WI38 (cell line): ENCODE measurements around the gene UBAC2.
A peak's percentile ranks its signal among the peaks of the same experiment; 100 is the strongest.

Source experiments
- H3K4me3 ChIP-seq: 2 replicates; pipeline ENCODE4 v1.5.1; 2011; ENCODE audit warnings: low read depth, mild to moderate bottlenecking, control low read depth, low read length
- TF ChIP-seq, protein P1 (sequence below): IDR thresholded peaks from 2 replicates; pipeline ENCODE4 v1.5.1; 2012; ENCODE audit warnings: low read depth, mild to moderate bottlenecking, control low read depth, low read length

The UBAC2 gene, protein sequence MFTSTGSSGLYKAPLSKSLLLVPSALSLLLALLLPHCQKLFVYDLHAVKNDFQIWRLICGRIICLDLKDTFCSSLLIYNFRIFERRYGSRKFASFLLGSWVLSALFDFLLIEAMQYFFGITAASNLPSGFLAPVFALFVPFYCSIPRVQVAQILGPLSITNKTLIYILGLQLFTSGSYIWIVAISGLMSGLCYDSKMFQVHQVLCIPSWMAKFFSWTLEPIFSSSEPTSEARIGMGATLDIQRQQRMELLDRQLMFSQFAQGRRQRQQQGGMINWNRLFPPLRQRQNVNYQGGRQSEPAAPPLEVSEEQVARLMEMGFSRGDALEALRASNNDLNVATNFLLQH

DNA sequence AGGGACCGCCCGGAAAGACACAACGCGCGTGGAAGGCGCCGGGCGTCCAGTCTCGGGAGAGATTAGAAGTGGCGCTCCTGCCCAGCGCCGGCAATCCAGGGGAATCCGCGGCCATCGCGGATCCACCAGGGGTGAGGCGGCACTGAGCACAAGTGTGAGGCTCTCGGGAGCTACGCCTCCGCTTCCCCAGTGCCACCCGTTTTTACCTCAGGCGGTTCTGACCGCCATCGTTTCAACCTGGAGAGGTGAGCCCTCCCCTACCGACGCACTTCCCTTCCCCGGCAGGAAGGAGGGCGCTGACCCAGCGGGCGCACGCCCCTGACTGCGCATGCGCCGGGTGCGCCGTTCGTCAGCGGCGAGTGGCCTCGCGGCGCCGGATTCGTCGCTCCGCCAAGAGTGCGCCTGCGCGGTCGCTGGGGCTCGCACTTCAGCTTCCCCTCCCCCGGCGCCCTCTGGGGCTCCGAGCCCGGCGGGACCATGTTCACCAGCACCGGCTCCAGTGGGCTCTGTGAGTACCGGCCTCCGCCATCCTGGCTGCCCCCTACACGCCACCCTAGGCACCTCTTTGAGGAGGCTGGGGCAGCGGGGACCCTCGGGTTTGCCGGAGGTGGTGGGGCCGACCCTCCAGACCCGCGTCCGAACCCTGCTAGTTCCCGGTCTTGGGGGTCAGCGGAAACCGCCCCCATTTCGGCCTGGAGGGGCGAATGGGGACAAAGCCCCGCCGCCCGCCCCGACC lies at the start of gene UBAC2:
UBAC2 (plus strand) TSS at position 423 of the 736 bp plus-strand sequence; CDS start at position 478, 55 bp downstream.
- TF ChIP-seq, protein P1, sequence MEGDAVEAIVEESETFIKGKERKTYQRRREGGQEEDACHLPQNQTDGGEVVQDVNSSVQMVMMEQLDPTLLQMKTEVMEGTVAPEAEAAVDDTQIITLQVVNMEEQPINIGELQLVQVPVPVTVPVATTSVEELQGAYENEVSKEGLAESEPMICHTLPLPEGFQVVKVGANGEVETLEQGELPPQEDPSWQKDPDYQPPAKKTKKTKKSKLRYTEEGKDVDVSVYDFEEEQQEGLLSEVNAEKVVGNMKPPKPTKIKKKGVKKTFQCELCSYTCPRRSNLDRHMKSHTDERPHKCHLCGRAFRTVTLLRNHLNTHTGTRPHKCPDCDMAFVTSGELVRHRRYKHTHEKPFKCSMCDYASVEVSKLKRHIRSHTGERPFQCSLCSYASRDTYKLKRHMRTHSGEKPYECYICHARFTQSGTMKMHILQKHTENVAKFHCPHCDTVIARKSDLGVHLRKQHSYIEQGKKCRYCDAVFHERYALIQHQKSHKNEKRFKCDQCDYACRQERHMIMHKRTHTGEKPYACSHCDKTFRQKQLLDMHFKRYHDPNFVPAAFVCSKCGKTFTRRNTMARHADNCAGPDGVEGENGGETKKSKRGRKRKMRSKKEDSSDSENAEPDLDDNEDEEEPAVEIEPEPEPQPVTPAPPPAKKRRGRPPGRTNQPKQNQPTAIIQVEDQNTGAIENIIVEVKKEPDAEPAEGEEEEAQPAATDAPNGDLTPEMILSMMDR, result no peak
- H3K4me3 ChIP-seq, result peak within 1 kb of the TSS; percentile 88

DNA sequence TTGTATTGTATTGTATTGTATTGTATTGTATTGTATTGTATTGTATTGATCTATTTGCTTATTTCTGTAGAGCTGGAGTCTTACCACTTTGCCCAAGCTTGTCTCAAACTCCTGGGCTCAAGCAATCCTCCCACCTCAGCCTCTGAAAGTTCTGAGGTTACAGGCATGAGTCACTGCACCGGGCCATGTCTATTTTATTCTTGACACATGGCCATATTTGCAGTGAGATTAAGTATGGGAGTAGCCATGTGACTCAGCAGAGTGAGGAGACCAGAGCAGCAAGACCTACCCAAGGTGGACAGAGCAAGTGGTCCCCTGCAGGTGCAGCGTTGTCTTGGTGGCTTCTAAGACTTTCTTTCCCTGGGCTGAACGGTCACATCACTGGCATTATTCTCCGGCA lies 49.1 kb upstream of the UBAC2 start:
- TF ChIP-seq, protein P1, result no peak
- H3K4me3 ChIP-seq, result no peak overlapping the region

DNA sequence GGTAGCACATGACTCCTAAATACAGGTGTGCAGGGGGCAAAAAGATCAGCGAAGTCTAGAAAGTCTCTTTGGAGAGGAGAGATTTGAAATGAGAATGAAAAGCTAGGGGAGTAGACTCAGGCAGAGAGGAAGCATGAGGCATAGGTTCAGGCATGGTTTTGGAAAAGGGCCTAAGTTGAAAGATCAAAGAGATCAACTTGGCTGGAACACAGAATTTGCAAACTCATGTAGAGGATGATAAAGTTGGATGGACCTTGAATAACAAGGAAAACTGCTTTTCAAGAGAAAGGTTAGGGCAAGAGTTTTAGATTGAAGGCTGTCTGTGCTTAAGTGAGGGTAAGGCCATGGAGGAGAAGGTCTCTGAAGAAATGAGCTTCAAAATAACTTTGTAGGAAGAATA lies 47.4 kb upstream of the UBAC2 start:
- TF ChIP-seq, protein P1, result no peak
- H3K4me3 ChIP-seq, result no peak overlapping the region

DNA sequence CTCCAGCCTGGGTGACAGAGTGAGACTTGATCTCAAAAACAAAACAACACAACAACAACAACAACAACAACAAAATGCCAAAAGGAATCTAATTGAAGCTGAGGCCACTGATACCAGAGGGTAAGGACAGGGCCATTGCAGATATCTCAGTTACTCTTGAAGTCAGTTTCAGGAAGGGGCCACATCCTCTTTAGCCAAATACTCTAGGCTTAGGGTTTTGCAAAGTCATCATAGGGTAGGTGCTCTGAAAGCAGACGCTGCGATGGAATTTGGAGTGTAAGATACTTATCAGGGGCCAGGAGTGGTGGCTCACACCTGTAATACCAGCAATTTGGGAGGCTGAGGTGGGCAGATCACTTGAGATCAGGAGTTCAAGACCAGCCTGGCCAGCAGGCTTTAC lies 46.6 kb upstream of the UBAC2 start:
- no peak overlapping the region for H3K4me3 ChIP-seq
- TF ChIP-seq, protein P1, result no peak

DNA sequence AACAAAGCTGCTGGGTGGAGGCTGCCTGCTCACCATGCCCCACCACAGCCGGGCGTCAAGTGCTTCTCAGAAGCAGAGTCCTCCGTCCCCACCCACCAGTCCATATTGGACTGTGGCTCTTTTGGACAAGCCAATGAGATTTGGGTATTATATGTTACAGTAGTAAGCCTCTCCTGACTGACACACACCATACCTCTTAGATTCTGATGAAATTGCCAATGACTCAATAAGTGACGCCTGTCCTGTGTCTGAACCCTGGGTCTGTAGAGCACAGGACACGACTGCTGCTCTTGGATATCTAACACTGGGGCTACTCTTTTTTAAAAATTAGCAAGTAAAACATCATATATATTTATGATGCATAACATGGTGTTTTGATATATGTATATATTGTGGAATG lies 44.8 kb upstream of the UBAC2 start:
- no peak overlapping the region for H3K4me3 ChIP-seq
- TF ChIP-seq, protein P1, result no peak

DNA sequence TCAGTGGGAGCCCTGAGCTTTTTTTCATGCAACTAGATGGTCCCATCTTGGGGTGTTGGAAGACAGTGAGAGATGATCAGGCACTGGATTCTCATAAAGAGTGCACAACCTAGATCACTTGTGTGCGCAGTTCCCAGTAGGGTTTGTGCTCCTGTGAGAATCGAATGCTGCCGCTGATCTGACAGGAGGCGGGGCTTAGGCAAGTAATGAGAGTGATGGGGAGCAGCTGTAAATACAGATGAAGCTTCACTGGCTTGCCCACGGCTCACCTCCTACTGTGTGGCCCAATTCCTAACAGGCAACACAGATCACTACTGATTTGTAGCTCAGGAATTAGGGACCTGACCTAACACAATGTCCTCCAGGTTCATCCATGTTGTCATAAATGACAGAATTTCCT lies 43.6 kb upstream of the UBAC2 start:
- TF ChIP-seq, protein P1, result no peak

DNA sequence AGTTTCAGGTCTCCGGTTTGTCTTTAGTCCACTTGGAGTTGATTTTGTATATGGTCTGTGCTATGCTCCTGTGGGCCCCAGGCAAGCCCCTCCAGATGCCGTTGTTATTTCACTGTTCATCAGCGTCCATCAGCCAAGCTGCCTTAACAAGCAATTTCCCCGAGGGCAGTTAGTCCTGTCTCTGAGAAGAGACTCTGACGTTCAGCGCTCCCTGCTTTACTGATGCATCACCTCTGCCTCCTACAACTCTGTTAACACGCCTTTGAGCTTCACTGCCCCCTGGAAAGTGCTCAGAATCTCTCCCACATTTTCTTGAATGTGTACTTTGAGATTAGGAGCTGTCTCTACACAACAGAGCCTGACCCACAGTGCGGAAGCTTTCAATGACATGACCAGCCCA lies 41.8 kb upstream of the UBAC2 start:
- H3K4me3 ChIP-seq, result no peak overlapping the region
- TF ChIP-seq, protein P1, result no peak

More for the DNA sequence above, 43.6 kb upstream of the UBAC2 start:
- H3K4me3 ChIP-seq, result no peak overlapping the region
